SK-N-SH (cell line): ENCODE measurements around the gene NISCH. TPM values are rescaled to one million over a fixed set of nuclear protein-coding genes. Genes with fewer than 3 reads are reported as not detected.

ENCODE experiments used
- CTCF ChIA-PET: fragments of 300-600, 350-600 bp; formaldehyde crosslinking; extraction: SDS; loops from one replicate; lab custom pipeline; 2021; lab: Yijun Ruan, JAX
- POLR2A ChIA-PET: fragments of 350-600 bp; sonication (Branson Sonifier 250); formaldehyde crosslinking; extraction: SDS; loops from one replicate; lab custom pipeline; 2020; ENCODE audit warnings: antibody characterized with exemption, inconsistent platforms; lab: Yijun Ruan, JAX
- DNase-seq: peaks from one replicate; pipeline ENCODE4 v3.0.0; 2012
- H2AFZ ChIP-seq: fragments of 200-600 bp; sonication (generic); 2 replicates; pipeline ENCODE4 v1.8.1; 2016; ENCODE audit warnings: antibody characterized with exemption, mild to moderate bottlenecking, low read depth
- H3F3A ChIP-seq: fragments of 200-600 bp; sonication (generic); replicated peaks from 2 replicates; pipeline ENCODE3; 2016; ENCODE audit warnings: antibody characterized with exemption, mild to moderate bottlenecking; ENCODE audit not compliant: insufficient read depth
- H3K27ac ChIP-seq, 2 experiments: fragments of 200-500 bp in 1 of 2; fragments of 200-600 bp in 1 of 2; sonication (Bioruptor generic) in 1 of 2; sonication (generic), shearing (Covaris generic) in 1 of 2; 2 replicates each; pipeline versions ENCODE4 v1.5.1 to v1.6.1; 2014 to 2016; ENCODE audit warnings: low read depth in 2 of 2, inconsistent platforms in 1 of 2, low read length in 1 of 2, mild to moderate bottlenecking in 1 of 2, mixed read lengths in 1 of 2
- H3K27me3 ChIP-seq: fragments of 200-600 bp; sonication (generic), shearing (Covaris generic); 2 replicates; pipeline ENCODE4 v1.6.1; 2016; ENCODE audit warnings: mixed run types; ENCODE audit not compliant: insufficient read depth
- H3K36me3 ChIP-seq, 2 experiments: fragments of 200-500 bp in 1 of 2; fragments of 200-600 bp in 1 of 2; sonication (Bioruptor generic) in 1 of 2; sonication (generic) in 1 of 2; replicated peaks in 1 of 2; 2 replicates each; pipeline versions ENCODE3 to v1.5.1; 2014 to 2016; ENCODE audit warnings: low read length in 1 of 2, mild to moderate bottlenecking in 1 of 2; ENCODE audit not compliant: insufficient read depth in 2 of 2, control insufficient read depth in 1 of 2
- H3K4me1 ChIP-seq, 2 experiments: fragments of 200-500 bp in 1 of 2; fragments of 200-600 bp in 1 of 2; sonication (Bioruptor generic) in 1 of 2; sonication (generic), shearing (Covaris generic) in 1 of 2; 2 replicates each; pipeline versions ENCODE4 v1.5.1 to v1.6.1; 2014 to 2016; ENCODE audit warnings: low read depth in 1 of 2, low read length in 1 of 2, mixed run types in 1 of 2; ENCODE audit not compliant: insufficient read depth in 2 of 2, control insufficient read depth in 1 of 2
- H3K4me2 ChIP-seq: fragments of 200-600 bp; sonication (generic), shearing (Covaris generic); 2 replicates; pipeline ENCODE4 v1.6.1; 2017; ENCODE audit warnings: mixed run types
- H3K4me3 ChIP-seq, 2 experiments: fragments of 200-500 bp in 1 of 2; fragments of 200-600 bp in 1 of 2; sonication (Bioruptor generic) in 1 of 2; sonication (generic), shearing (Covaris generic) in 1 of 2; 2 replicates each; pipeline versions ENCODE4 v1.5.1 to v1.8.1; 2014 to 2016; ENCODE audit warnings: low read depth in 2 of 2, inconsistent platforms in 1 of 2, low read length in 1 of 2, mild to moderate bottlenecking in 1 of 2, mixed read lengths in 1 of 2, moderate library complexity in 1 of 2
- H3K79me2 ChIP-seq: fragments of 200-600 bp; sonication (generic); 2 replicates; pipeline ENCODE4 v1.8.1; 2017; ENCODE audit warnings: mild to moderate bottlenecking; ENCODE audit not compliant: insufficient read depth
- H3K9ac ChIP-seq: fragments of 200-600 bp; sonication (generic); 2 replicates; pipeline ENCODE4 v1.6.1; 2017; ENCODE audit warnings: mixed run types
- H3K9me2 ChIP-seq: fragments of 200-600 bp; sonication (generic); 2 replicates; pipeline ENCODE4 v1.6.1; 2017; ENCODE audit warnings: mixed run types
- H3K9me3 ChIP-seq: fragments of 200-600 bp; sonication (generic); 2 replicates; pipeline ENCODE4 v1.6.1; 2017; ENCODE audit warnings: mixed run types, mild to moderate bottlenecking, moderate library complexity
- H4K20me1 ChIP-seq: fragments of 200-600 bp; sonication (generic); 2 replicates; pipeline ENCODE4 v1.6.1; 2017; ENCODE audit warnings: mild to moderate bottlenecking, mixed run types; ENCODE audit not compliant: insufficient read depth
- EZH2phosphoT487 ChIP-seq: fragments of 200-600 bp; sonication (generic); IDR thresholded peaks from 2 replicates; pipeline ENCODE4 v1.6.1; 2017; ENCODE audit warnings: low read depth, mixed run types, mild to moderate bottlenecking, antibody characterized with exemption, moderate library complexity, borderline replicate concordance
- FOSL2 ChIP-seq: IDR thresholded peaks from 2 replicates; pipeline ENCODE4 v1.4.0; 2012; ENCODE audit warnings: low read depth, mild to moderate bottlenecking, moderate library complexity, borderline replicate concordance
- GABPA ChIP-seq: IDR thresholded peaks from 2 replicates; pipeline ENCODE4 v1.4.0; 2012; ENCODE audit warnings: low read depth, mild to moderate bottlenecking
- MAX ChIP-seq: IDR thresholded peaks from 2 replicates; pipeline ENCODE4 v1.4.0; 2012; ENCODE audit warnings: low read depth
- MXI1 ChIP-seq: IDR thresholded peaks from 2 replicates; pipeline ENCODE4 v1.6.1; 2012; ENCODE audit warnings: mild to moderate bottlenecking, low read depth, low read length, improper control_type of control experiment
- NFIC ChIP-seq: IDR thresholded peaks from 2 replicates; pipeline ENCODE4 v1.4.0; 2012; ENCODE audit warnings: borderline replicate concordance
- PBX3 ChIP-seq: IDR thresholded peaks from 2 replicates; pipeline ENCODE4; 2012
- POLR2AphosphoS5 ChIP-seq: IDR thresholded peaks from 2 replicates; pipeline ENCODE4 v1.6.1; 2012; ENCODE audit warnings: low read depth, low read length
- RCOR1 ChIP-seq: fragments of 150-350 bp; IDR thresholded peaks from 2 replicates; pipeline ENCODE4 v1.6.1; 2017; ENCODE audit warnings: antibody characterized with exemption, low read length
- RXRA ChIP-seq: IDR thresholded peaks from 2 replicates; pipeline ENCODE4 v1.4.0; 2012; ENCODE audit warnings: low read depth, mild to moderate bottlenecking, borderline replicate concordance
- SIN3A ChIP-seq: IDR thresholded peaks from 2 replicates; pipeline ENCODE4 v1.6.1; 2012; ENCODE audit warnings: low read depth, mild to moderate bottlenecking, low read length, moderate library complexity, borderline replicate concordance
- TCF12 ChIP-seq: IDR thresholded peaks from 2 replicates; pipeline ENCODE4 v1.4.0; 2012
- USF2 ChIP-seq: fragments of 150-350 bp; IDR thresholded peaks from 2 replicates; pipeline ENCODE4 v1.6.1; 2017; ENCODE audit warnings: antibody characterized with exemption, low read length, low read depth, borderline replicate concordance
- WGBS: methylation state at CpG from one replicate; pipeline ENCODE4 v1.1.6; 2017; ENCODE audit warnings: low lambda C conversion rate; 5-methylcytosine and 5-hydroxymethylcytosine counted together
- polyA plus RNA-seq, 3 experiments: library from polyadenylated mRNA; depleted of rRNA; stranded (reverse); fragments of >200 nt; gene quantifications; 2 replicates each; pipeline ENCODE4 v1.2.3, GENCODE V29; 2012

Gene NISCH
- polyA plus RNA-seq, 1 of the 3 experiments (the other 2 are of a cell fraction), result 77.5 TPM

GRCh38 chr3:52520716-52521487, 65.5 kb downstream of the NISCH start:
- Histone ChIP-seq H3K9me3 (no peaks in the 10 kb centered on the region), H3K9me2 (no peaks in the 10 kb centered on the region), H3K27me3 (no peaks in the 10 kb centered on the region), H3F3A (no peaks in the 10 kb centered on the region), H3K4me2 (no peak overlapping the region), H3K4me3 (no peak overlapping the region), H2AFZ (no peak overlapping the region), H4K20me1 (no peaks in the 10 kb centered on the region), H3K36me3 (peaks cover 4 to 21% of the 10 kb centered on the region in 2 experiments), H3K9ac (no peak overlapping the region), H3K4me1 (peaks cover 0 to 19% of the 10 kb centered on the region in 2 experiments; a peak in 1 of 4 replicates), H3K79me2 (no peaks in the 10 kb centered on the region), H3K27ac (no peak overlapping the region)
- CTCF ChIA-PET, result no interaction called here
- DNase-seq, result no peak
- TF ChIP-seq PBX3 (no peak), POLR2AphosphoS5 (no peak), MXI1 (no peak), RXRA (no peak), TCF12 (no peak), EZH2phosphoT487 (no peak), MAX (no peak), GABPA (no peak), SIN3A (no peak), RCOR1 (no peak), USF2 (no peak), NFIC (no peak), FOSL2 (no peak)
- WGBS, result 89% methylated on average over 7 of the region's 20 CpGs
- POLR2A ChIA-PET, result no interaction called here

GRCh38 chr3:52521488-52521824, 66.1 kb downstream of the NISCH start:
- Histone ChIP-seq H3F3A (no peaks in the 10 kb centered on the region), H3K79me2 (no peaks in the 10 kb centered on the region), H3K4me2 (no peak overlapping the region), H3K4me3 (no peak overlapping the region), H3K27ac (no peak overlapping the region), H3K9me2 (no peaks in the 10 kb centered on the region), H3K36me3 (peaks cover 4 to 24% of the 10 kb centered on the region in 2 experiments), H3K9me3 (no peaks in the 10 kb centered on the region), H3K27me3 (no peaks in the 10 kb centered on the region), H3K4me1 (peaks cover 0 to 24% of the 10 kb centered on the region in 2 experiments; a peak in 1 of 4 replicates), H4K20me1 (no peaks in the 10 kb centered on the region), H3K9ac (no peak overlapping the region), H2AFZ (no peak overlapping the region)
- POLR2A ChIA-PET, result no interaction called here
- 93% methylated on average over 4 of the region's 8 CpGs for WGBS
- TF ChIP-seq EZH2phosphoT487, result no peak
- DNase-seq, result no peak
- CTCF ChIA-PET, result no interaction called here
